NB4 (cell line): Measurements from ENCODE around the gene CYP2A13.
"Not testable (repeated sequence)": the region's sequence is repeated elsewhere in the genome, so short reads cannot be mapped to it uniquely, and the experiment has no call there.

Source experiments
- DNase-seq: peaks from one replicate; pipeline ENCODE4 v3.0.0; 2010; ENCODE audit warnings: low read depth
- H3K4me3 ChIP-seq: one replicate; pipeline ENCODE4 v1.5.1; 2011; ENCODE audit warnings: mild to moderate bottlenecking, low read depth, low read length, moderate library complexity
- CTCF ChIP-seq: IDR thresholded peaks from one replicate; pipeline ENCODE4 v1.5.1; 2012; ENCODE audit warnings: low read depth, low read length
- MAX ChIP-seq: IDR thresholded peaks from 2 replicates; pipeline ENCODE4 v1.6.1; 2011; ENCODE audit warnings: low read depth, low read length
- MYC ChIP-seq: IDR thresholded peaks from 2 replicates; pipeline ENCODE4 v1.6.1; 2011; ENCODE audit warnings: low read depth, low read length
- POLR2A ChIP-seq: IDR thresholded peaks from 2 replicates; pipeline ENCODE4 v1.6.1; 2011; ENCODE audit warnings: mild to moderate bottlenecking; ENCODE audit not compliant: insufficient read length; ENCODE audit errors: extremely low read depth

CYP2A13 gene

GRCh38 chr19:41088151-41088550 lies at the start of gene CYP2A13:
Gene CYP2A13 (plus strand): TSS chr19:41088451. CDS start chr19:41088472, 21 bp downstream.
- TF ChIP-seq CTCF (no peak), MYC (no peak)
- H3K4me3 ChIP-seq, result no peak within 1 kb of the TSS
- no peak for DNase-seq

- H3K4me3 ChIP-seq, result no peak overlapping the region
- no peak for DNase-seq
- TF ChIP-seq CTCF (no peak), POLR2A (no peak), MYC (no peak), MAX (no peak)
Observed at GRCh38 chr19:41039806-41040205, 48.4 kb upstream of the CYP2A13 start.

- not testable (repeated sequence) for DNase-seq, H3K4me3 ChIP-seq
Observed at GRCh38 chr19:41045095-41045494, 43.2 kb upstream of the CYP2A13 start.

- no peak for DNase-seq
- H3K4me3 ChIP-seq, result no peak overlapping the region
- TF ChIP-seq MAX, result no peak
- TF ChIP-seq POLR2A, result no peak
- TF ChIP-seq CTCF, result no peak
- TF ChIP-seq MYC, result no peak
Observed at GRCh38 chr19:41050426-41050825, 37.8 kb upstream of the CYP2A13 start.

GRCh38 chr19:41052162-41052561 lies 36.1 kb upstream of the CYP2A13 start:
- not testable (repeated sequence) for DNase-seq

GRCh38 chr19:41053331-41053730 lies 34.9 kb upstream of the CYP2A13 start:
- H3K4me3 ChIP-seq, DNase-seq: not testable (repeated sequence)

More at GRCh38 chr19:41052162-41052561, 36.1 kb upstream of the CYP2A13 start:
- H3K4me3 ChIP-seq, result not testable (repeated sequence)

- no peak for DNase-seq
- no peak overlapping the region for H3K4me3 ChIP-seq
- TF ChIP-seq MAX (no peak), CTCF (no peak), POLR2A (no peak), MYC (no peak)
Observed at GRCh38 chr19:41064974-41065569, 23.2 kb upstream of the CYP2A13 start.

- no peak for DNase-seq
- TF ChIP-seq MYC, result no peak
- TF ChIP-seq CTCF, result no peak
- no peak for TF ChIP-seq POLR2A
- TF ChIP-seq MAX, result no peak
Observed at GRCh38 chr19:41076286-41076685, 12.0 kb upstream of the CYP2A13 start.

More at GRCh38 chr19:41076286-41076685, 12.0 kb upstream of the CYP2A13 start:
- H3K4me3 ChIP-seq, result no peak overlapping the region
